ENCODE results near the gene ACIN1.

The ACIN1 gene

GRCh38 chr14:23076785-23077408, 18.0 kb downstream of the ACIN1 start:
- TF ChIP-seq EGR1 (IDR thresholded peaks at IDR 0.05) = no peak
- TF ChIP-seq RAD21 (IDR thresholded peaks at IDR 0.05; ENCODE audit: low read depth) = peak; percentile 35

GRCh38 chr14:23074906-23075305, 20.0 kb downstream of the ACIN1 start:
- TF ChIP-seq FOXM1 (IDR thresholded peaks at IDR 0.05; ENCODE audit: borderline replicate concordance, low read depth) = no peak

GRCh38 chr14:23071921-23072539, 22.9 kb downstream of the ACIN1 start:
- TF ChIP-seq REST (IDR thresholded peaks at IDR 0.05; ENCODE audit: low read depth) = no peak
- no peak for TF ChIP-seq CREB1 (IDR thresholded peaks at IDR 0.05; ENCODE audit: low read depth)
- no peak for TF ChIP-seq EP300 (IDR thresholded peaks at IDR 0.05; ENCODE audit: borderline replicate concordance)
- no peak for TF ChIP-seq TCF12 (IDR thresholded peaks at IDR 0.05; ENCODE audit: low read depth)
- TF ChIP-seq RAD21 (IDR thresholded peaks at IDR 0.05; ENCODE audit: low read depth) = no peak
- no peak for TF ChIP-seq ZBTB7A (IDR thresholded peaks at IDR 0.05; ENCODE audit: low read depth)
- no peak for TF ChIP-seq CEBPB (IDR thresholded peaks at IDR 0.05)
- TF ChIP-seq, protein P1, sequence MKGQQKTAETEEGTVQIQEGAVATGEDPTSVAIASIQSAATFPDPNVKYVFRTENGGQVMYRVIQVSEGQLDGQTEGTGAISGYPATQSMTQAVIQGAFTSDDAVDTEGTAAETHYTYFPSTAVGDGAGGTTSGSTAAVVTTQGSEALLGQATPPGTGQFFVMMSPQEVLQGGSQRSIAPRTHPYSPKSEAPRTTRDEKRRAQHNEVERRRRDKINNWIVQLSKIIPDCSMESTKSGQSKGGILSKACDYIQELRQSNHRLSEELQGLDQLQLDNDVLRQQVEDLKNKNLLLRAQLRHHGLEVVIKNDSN (IDR thresholded peaks at IDR 0.05) = peak; percentile 67
- no peak for TF ChIP-seq FOXM1 (IDR thresholded peaks at IDR 0.05; ENCODE audit: borderline replicate concordance, low read depth)
- no peak for TF ChIP-seq TEAD4 (IDR thresholded peaks at IDR 0.05)
- no peak for TF ChIP-seq EGR1 (IDR thresholded peaks at IDR 0.05)
- TF ChIP-seq MAX (IDR thresholded peaks at IDR 0.05) = 0 out of 2 replicates have a peak, but pooled peaks have one; percentile 43

DNA sequence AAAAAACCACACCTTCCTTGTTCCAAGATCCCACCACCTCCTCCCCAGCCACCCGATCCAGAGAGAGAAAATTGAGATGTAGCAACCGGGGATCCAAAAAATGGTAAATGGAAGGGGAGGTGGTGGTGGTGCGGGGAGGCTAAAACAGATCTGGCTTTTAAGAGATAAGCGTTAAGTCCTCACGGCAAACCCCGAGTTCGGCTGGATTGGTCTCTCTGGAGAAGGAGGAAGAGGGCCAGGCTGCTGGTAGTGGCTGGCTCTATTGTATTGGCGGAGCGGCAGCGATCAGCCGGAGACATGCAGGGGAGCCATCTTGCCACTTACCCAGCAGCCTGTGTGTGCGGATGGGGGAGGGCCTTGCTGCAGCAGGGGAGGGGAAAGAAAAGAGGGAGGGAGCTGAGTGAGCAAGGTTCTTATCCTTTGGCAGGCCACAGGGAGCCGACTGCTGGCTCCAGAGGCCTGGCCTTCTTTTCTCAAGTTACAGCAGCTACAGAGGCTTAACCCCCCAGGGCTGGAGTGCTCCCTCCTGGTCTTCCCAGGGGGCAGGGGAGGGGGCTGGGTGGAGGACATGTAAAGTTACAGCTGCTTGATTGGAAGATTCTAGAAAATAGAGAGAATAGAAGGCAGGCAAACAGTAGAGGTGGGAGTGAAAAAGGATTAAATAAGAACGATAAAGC, 23.6 kb downstream of the ACIN1 start:
- TF ChIP-seq EGR1 (IDR thresholded peaks at IDR 0.05) = peak; percentile 30; the same call in 1 of the 2 replicates
- TF ChIP-seq YY1 (IDR thresholded peaks at IDR 0.05; ENCODE audit: low read depth) = peak; percentile 97
- TF ChIP-seq MAX (IDR thresholded peaks at IDR 0.05) = no peak
- TF ChIP-seq, protein P1 (IDR thresholded peaks at IDR 0.05) = no peak
- peak; percentile 41 for TF ChIP-seq TEAD4 (IDR thresholded peaks at IDR 0.05)
- TF ChIP-seq FOXM1 (IDR thresholded peaks at IDR 0.05; ENCODE audit: borderline replicate concordance, low read depth) = no peak
- no peak for TF ChIP-seq ZBTB7A (IDR thresholded peaks at IDR 0.05; ENCODE audit: low read depth)
- TF ChIP-seq REST (IDR thresholded peaks at IDR 0.05; ENCODE audit: low read depth) = no peak
- peak; percentile 94 for TF ChIP-seq TAF1 (IDR thresholded peaks at IDR 0.05; ENCODE audit: low read depth)
- 0 out of 2 replicates have a peak, but pooled peaks have one; percentile 40 for TF ChIP-seq TCF12 (IDR thresholded peaks at IDR 0.05; ENCODE audit: low read depth)
- TF ChIP-seq CEBPB (IDR thresholded peaks at IDR 0.05) = 0 out of 2 replicates have a peak, but pooled peaks have one; percentile 7
- no peak for TF ChIP-seq CREB1 (IDR thresholded peaks at IDR 0.05; ENCODE audit: low read depth)
- TF ChIP-seq NFIC (IDR thresholded peaks at IDR 0.05) = no peak
- TF ChIP-seq EP300 (IDR thresholded peaks at IDR 0.05; ENCODE audit: borderline replicate concordance) = no peak
- no peak for TF ChIP-seq RAD21 (IDR thresholded peaks at IDR 0.05; ENCODE audit: low read depth)

DNA sequence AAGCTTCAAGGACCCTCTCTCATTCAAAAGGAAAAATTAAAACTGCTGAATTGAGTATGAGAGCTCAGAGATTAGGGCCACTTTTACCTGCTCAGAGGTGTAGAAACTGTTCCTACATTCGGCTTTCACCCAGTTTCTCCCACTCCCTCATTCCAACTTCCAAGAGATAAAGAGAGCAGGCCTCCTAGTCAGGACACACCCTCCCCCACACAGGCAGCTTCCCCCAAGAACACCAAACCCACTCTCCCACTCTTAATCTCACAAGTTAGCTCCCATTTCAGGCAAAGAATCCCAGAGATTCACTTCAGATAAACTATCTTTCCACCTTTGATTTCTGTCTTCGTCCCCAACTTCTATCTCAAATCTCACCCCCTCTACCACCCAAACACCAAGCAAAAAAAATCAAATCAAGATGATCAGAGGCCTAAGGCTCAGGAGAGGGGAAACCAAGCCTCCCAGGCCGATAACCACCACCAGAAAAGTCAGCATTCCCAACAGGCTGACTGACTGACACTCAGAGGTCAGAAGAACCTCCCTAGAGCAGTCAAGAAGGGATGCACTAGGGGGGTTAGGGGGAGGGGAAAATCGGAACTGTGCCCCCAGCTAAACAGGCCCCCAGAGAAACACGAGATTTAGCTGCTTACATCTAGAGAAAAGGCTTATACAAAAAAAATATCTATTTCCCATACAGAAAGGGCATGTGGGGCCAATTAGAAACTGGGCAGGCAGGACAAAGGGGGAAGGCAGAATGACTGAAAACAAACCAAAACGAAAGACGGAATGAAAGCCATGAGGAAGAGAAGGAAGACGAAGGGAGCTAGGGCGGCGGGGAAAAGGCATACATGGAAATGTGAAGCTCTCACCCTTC, 24.4 kb downstream of the ACIN1 start:
- TF ChIP-seq REST (IDR thresholded peaks at IDR 0.05; ENCODE audit: low read depth) = no peak
- no peak for TF ChIP-seq FOXM1 (IDR thresholded peaks at IDR 0.05; ENCODE audit: borderline replicate concordance, low read depth)
- no peak for TF ChIP-seq YY1 (IDR thresholded peaks at IDR 0.05; ENCODE audit: low read depth)
- TF ChIP-seq TAF1 (IDR thresholded peaks at IDR 0.05; ENCODE audit: low read depth) = no peak
- TF ChIP-seq NFIC (IDR thresholded peaks at IDR 0.05) = no peak
- no peak for TF ChIP-seq EP300 (IDR thresholded peaks at IDR 0.05; ENCODE audit: borderline replicate concordance)
- TF ChIP-seq, protein P1 (IDR thresholded peaks at IDR 0.05) = no peak
- TF ChIP-seq MAX (IDR thresholded peaks at IDR 0.05) = no peak
- no peak for TF ChIP-seq EGR1 (IDR thresholded peaks at IDR 0.05)
- TF ChIP-seq CREB1 (IDR thresholded peaks at IDR 0.05; ENCODE audit: low read depth) = no peak

Data from Ishikawa (cell line).